ENCODE data around the gene PRDX5.

DNA sequence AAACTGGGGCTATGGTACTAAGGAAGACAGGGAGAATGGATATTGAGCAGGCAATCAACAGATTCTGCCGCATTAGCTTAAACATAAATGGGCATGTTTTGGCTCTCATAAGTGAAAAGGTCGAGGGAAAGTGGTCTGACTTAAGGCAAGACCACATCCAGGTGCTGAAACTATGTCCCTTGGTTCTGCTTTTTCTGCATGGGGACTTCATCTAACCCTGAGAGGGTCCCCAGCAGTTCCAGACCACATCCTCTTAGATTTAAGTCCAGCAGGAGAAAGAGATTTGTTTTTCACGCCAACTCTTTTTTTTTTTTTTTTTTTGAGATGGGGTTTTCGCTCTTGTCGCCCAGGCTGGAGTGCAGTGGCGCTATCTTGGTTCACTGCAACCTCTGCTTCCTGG is 46.5 kb downstream of the PRDX5 start:
- TF ChIP-seq, protein P1, sequence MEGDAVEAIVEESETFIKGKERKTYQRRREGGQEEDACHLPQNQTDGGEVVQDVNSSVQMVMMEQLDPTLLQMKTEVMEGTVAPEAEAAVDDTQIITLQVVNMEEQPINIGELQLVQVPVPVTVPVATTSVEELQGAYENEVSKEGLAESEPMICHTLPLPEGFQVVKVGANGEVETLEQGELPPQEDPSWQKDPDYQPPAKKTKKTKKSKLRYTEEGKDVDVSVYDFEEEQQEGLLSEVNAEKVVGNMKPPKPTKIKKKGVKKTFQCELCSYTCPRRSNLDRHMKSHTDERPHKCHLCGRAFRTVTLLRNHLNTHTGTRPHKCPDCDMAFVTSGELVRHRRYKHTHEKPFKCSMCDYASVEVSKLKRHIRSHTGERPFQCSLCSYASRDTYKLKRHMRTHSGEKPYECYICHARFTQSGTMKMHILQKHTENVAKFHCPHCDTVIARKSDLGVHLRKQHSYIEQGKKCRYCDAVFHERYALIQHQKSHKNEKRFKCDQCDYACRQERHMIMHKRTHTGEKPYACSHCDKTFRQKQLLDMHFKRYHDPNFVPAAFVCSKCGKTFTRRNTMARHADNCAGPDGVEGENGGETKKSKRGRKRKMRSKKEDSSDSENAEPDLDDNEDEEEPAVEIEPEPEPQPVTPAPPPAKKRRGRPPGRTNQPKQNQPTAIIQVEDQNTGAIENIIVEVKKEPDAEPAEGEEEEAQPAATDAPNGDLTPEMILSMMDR (IDR thresholded peaks at IDR 0.05): no peak
- TF ChIP-seq EZH2 (IDR thresholded peaks at IDR 0.05; ENCODE audit: borderline replicate concordance, insufficient read depth, low read depth, low read length, poor library complexity, severe bottlenecking): no peak

All from B cell (primary cell).